Stimulated activated naive CD8-positive, alpha-beta T cell treated with anti-CD3 and anti-CD28 coated beads, Interleukin-15, Interleukin-2, amounts not matched to agents 100 U/mL and 50 U/mL, for 24 hours (primary cell): ENCODE results near the gene RUVBL1.

ENCODE experiments used
- ATAC-seq: fragments of 150-1000 bp; cut with Tn5 transposase; one replicate; pipeline ENCODE4 v1.10.0; 2021
- DNase-seq: peaks from one replicate; pipeline ENCODE4 v3.0.0; 2021

RUVBL1 gene

GRCh38 chr3:128133273-128133883, 9.8 kb upstream of the RUVBL1 start:
- ATAC-seq (no peak), DNase-seq (peak; percentile 42)

GRCh38 chr3:128131897-128132646, 8.5 kb upstream of the RUVBL1 start:
- ATAC-seq = no peak
- no peak for DNase-seq

- DNase-seq (no peak), ATAC-seq (no peak)
Observed at GRCh38 chr3:128128251-128128650, 4.6 kb upstream of the RUVBL1 start.

- no peak for ATAC-seq
- no peak for DNase-seq
Observed at GRCh38 chr3:128127236-128127635, 3.6 kb upstream of the RUVBL1 start.

GRCh38 chr3:128123156-128123537, 465 bp downstream of the RUVBL1 start:
- DNase-seq (no peak), ATAC-seq (no peak)

GRCh38 chr3:128122013-128122412, 1.6 kb downstream of the RUVBL1 start:
- DNase-seq (no peak), ATAC-seq (no peak)

- ATAC-seq = no peak
- no peak for DNase-seq
Observed at GRCh38 chr3:128113817-128114794, 9.5 kb downstream of the RUVBL1 start.

- peak; percentile 19 for DNase-seq
- peak; percentile 93 for ATAC-seq
Observed at GRCh38 chr3:128112357-128112968, 11.1 kb downstream of the RUVBL1 start.

GRCh38 chr3:128111147-128111546, 12.5 kb downstream of the RUVBL1 start:
- ATAC-seq (no peak), DNase-seq (no peak)

GRCh38 chr3:128107834-128108233, 15.8 kb downstream of the RUVBL1 start:
- DNase-seq = no peak
- ATAC-seq = no peak

GRCh38 chr3:128103136-128103676, 20.4 kb downstream of the RUVBL1 start:
- ATAC-seq (no peak), DNase-seq (no peak)

- ATAC-seq (no peak), DNase-seq (no peak)
Observed at GRCh38 chr3:128100638-128101037, 23.0 kb downstream of the RUVBL1 start.

GRCh38 chr3:128100161-128100560, 23.5 kb downstream of the RUVBL1 start:
- ATAC-seq = no peak

GRCh38 chr3:128098234-128098633, 25.4 kb downstream of the RUVBL1 start:
- ATAC-seq (no peak), DNase-seq (no peak)

More at GRCh38 chr3:128100161-128100560, 23.5 kb downstream of the RUVBL1 start:
- DNase-seq = no peak

GRCh38 chr3:128095222-128095703, 28.3 kb downstream of the RUVBL1 start:
- peak; percentile 95 for ATAC-seq
- DNase-seq = peak; percentile 81

GRCh38 chr3:128094295-128095151, 29.1 kb downstream of the RUVBL1 start:
- DNase-seq (no peak), ATAC-seq (peak; percentile 31)

- ATAC-seq (no peak), DNase-seq (no peak)
Observed at GRCh38 chr3:128091586-128091985, 32.0 kb downstream of the RUVBL1 start.

- DNase-seq (no peak), ATAC-seq (no peak)
Observed at GRCh38 chr3:128089135-128089534, 34.5 kb downstream of the RUVBL1 start.

- no peak for ATAC-seq
- no peak for DNase-seq
Observed at GRCh38 chr3:128084675-128085021, 39.0 kb downstream of the RUVBL1 start.

- DNase-seq = no peak
Observed at GRCh38 chr3:128083980-128084674, 39.5 kb downstream of the RUVBL1 start.

More at GRCh38 chr3:128083980-128084674, 39.5 kb downstream of the RUVBL1 start:
- ATAC-seq = no peak
